ENCODE measurements around the gene LAT.
"Not testable (repeated sequence)": the region's sequence is repeated elsewhere in the genome, so short reads cannot be mapped to it uniquely, and the experiment has no call there.

The LAT gene

GRCh38 chr16:28984619-28985135 lies at the start of gene LAT:
Gene LAT (plus strand): TSS chr16:28985052. CDS start chr16:28985418, 366 bp downstream.
- peak; percentile 79 for DNase-seq

- DNase-seq: no peak
Measured at GRCh38 chr16:28935346-28935745, 49.5 kb upstream of the LAT start.

GRCh38 chr16:28935924-28936783 lies 48.7 kb upstream of the LAT start:
- peak; percentile 82 for DNase-seq

- DNase-seq: no peak
Measured at GRCh38 chr16:28936784-28937155, 48.1 kb upstream of the LAT start.

GRCh38 chr16:28937222-28937876 lies 47.5 kb upstream of the LAT start:
- no peak for DNase-seq

- DNase-seq: no peak
Measured at GRCh38 chr16:28938721-28939120, 46.1 kb upstream of the LAT start.

GRCh38 chr16:28939825-28940224 lies 45.0 kb upstream of the LAT start:
- DNase-seq: not testable (repeated sequence)

- no peak for DNase-seq
Measured at GRCh38 chr16:28943281-28943680, 41.6 kb upstream of the LAT start.

GRCh38 chr16:28946681-28947080 lies 38.2 kb upstream of the LAT start:
- DNase-seq: no peak

- DNase-seq: peak; percentile 100
Measured at GRCh38 chr16:28950648-28951409, 34.0 kb upstream of the LAT start, which contains the start of gene NFATC2IP. Gene NFATC2IP (plus strand): TSS chr16:28950937. CDS start chr16:28951012, 75 bp downstream.

- DNase-seq: no peak
Measured at GRCh38 chr16:28951410-28951943, 33.4 kb upstream of the LAT start.

GRCh38 chr16:28958216-28958615 lies 26.6 kb upstream of the LAT start:
- no peak for DNase-seq

GRCh38 chr16:28958836-28959235 lies 26.0 kb upstream of the LAT start:
- DNase-seq: no peak

- no peak for DNase-seq
Measured at GRCh38 chr16:28964072-28964471, 20.8 kb upstream of the LAT start.

- no peak for DNase-seq
Measured at GRCh38 chr16:28964496-28964895, 20.4 kb upstream of the LAT start.

- DNase-seq: no peak
Measured at GRCh38 chr16:28967156-28967555, 17.7 kb upstream of the LAT start.

GRCh38 chr16:28969696-28970095 lies 15.2 kb upstream of the LAT start:
- DNase-seq: not testable (repeated sequence)

GRCh38 chr16:28974007-28974436 lies 10.8 kb upstream of the LAT start:
- no peak for DNase-seq

GRCh38 chr16:28974437-28975157 lies 10.3 kb upstream of the LAT start, which contains the start of gene SPNS1:
Gene SPNS1 (plus strand): TSS chr16:28974778. CDS start chr16:28975152, 374 bp downstream.
- peak; percentile 86 for DNase-seq

- no peak for DNase-seq
Measured at GRCh38 chr16:28975158-28975599, 9.7 kb upstream of the LAT start.

GRCh38 chr16:28977703-28978662 lies 6.9 kb upstream of the LAT start:
- DNase-seq: no peak
